ENCODE measurements around the gene STK32B.

- TF ChIP-seq POLR2A (IDR thresholded peaks at IDR 0.05; ENCODE audit: low read length), result no peak
- no peak for TF ChIP-seq GATA1 (IDR thresholded peaks at IDR 0.05; ENCODE audit: low read depth, low read length)
Measured at GRCh38 chr4:5012244-5012898, 38.9 kb upstream of the STK32B start.
